Measurements from ENCODE around the gene FAM168A. TPM values are rescaled to one million over a fixed set of nuclear protein-coding genes. Genes with fewer than 3 reads are reported as not detected.

Gene FAM168A
- total RNA-seq, 1 donor from 2014 or later, result 13.0 TPM

DNA sequence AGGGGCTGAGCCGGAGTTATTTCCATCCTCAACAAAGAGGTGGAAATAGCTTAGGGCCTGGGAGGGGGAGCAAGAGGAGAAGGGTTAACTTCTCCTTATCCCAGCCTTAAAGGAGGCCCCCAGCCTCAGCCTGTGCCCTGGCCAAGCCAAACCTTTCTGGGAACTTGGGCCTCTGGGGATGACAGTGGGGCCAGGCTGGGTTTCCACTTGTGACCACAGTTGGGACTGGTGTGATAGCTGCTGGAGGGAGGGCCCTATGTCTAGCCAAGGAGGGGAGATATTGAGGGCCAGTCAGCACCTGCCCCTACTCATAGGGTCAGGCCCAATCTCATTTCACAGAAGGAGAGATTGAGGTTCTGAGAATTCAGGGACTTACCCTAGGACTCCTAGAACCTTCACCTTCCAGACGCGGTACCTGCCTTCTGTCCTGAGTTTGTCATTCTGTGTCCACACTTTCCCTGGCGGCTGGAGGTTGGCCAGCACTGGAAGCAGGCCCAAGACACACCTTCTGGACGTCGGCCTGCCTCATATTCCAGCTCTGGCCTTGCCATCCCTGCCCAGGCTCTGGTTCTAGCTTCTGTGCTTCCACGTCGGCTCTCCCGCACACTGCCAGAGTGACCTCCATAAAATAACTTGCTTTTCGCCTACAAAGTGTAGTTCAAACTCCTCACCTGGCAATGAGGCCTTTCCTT is 218.6 kb downstream of the FAM168A start:
- Histone ChIP-seq H3K36me3 (ENCODE audit: control insufficient read depth in 3 of 3, insufficient read depth in 3 of 3, low read length in 3 of 3) (no peaks in the 10 kb centered on the region), H3K9ac (ENCODE audit: low read depth in 1 of 3, low read length in 3 of 3) (peak overlapping the region in 2 of 3 donors; percentile 54 to 72), H3K27me3 (ENCODE audit: control insufficient read depth in 3 of 3, insufficient read depth in 3 of 3, low read length in 3 of 3) (no peaks in the 10 kb centered on the region), H3K4me3 (ENCODE audit: low read length in 3 of 3) (peak overlapping the region in 2 of 3 donors; percentile 15 to 35), H3K4me1 (ENCODE audit: control insufficient read depth in 3 of 3, insufficient read depth in 3 of 3, low read length in 3 of 3) (peaks cover 71 to 80% (median 76%) of the 10 kb centered on the region in 3 donors), H3K27ac (ENCODE audit: low read depth, low read length) (peak overlapping the region; percentile 74), H3K9me3 (ENCODE audit: control insufficient read depth in 3 of 3, low read length in 3 of 3) (no peaks in the 10 kb centered on the region)

DNA sequence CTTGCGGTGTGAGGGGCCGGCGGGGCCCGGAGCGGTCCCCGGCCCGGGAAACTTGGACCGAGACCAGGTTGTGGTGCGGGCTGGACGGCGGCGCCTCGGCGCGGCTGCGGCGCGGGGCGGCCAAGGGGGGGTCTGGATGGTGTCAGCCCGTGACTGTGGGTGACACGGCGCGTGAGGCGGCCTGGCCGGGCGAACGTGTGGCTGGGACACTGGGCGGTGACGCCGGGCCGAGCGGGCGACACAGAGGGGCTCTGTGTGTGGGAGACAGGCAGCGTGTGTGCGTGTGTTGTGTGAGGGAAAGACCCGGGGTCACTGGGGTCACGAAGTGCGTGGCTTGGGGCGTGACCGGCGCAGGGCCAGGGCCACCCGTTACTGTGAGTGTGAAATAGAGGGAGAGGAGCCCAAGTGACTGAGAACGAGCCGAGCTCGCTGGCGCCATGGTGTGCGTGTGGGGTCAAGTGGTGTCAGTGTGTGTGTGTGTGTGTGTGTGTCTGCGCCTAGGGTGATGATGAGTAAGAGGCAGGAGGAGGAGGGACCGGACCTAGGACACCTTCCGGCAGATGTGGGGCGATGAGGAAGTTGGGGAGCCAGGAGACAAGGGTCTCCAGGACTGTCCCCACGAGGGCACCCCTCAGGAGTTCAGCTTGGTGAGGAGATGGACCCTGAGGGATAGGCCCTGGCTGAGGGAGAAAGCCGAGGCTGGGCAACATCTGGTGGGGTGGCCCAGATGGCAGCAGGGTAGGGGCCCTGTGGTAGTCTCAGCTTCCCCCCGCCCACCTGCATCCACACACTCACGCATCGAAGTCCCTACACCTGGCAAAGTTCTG is 220.9 kb downstream of the FAM168A start:
- Histone ChIP-seq H3K27me3 (ENCODE audit: control insufficient read depth in 3 of 3, insufficient read depth in 3 of 3, low read length in 3 of 3) (no peaks in the 10 kb centered on the region), H3K9ac (ENCODE audit: low read depth in 1 of 3, low read length in 3 of 3) (peak overlapping the region; percentile 84 to 93 (median 91)), H3K27ac (ENCODE audit: low read depth, low read length) (peak overlapping the region; percentile 87), H3K36me3 (ENCODE audit: control insufficient read depth in 3 of 3, insufficient read depth in 3 of 3, low read length in 3 of 3) (no peaks in the 10 kb centered on the region), H3K4me1 (ENCODE audit: control insufficient read depth in 3 of 3, insufficient read depth in 3 of 3, low read length in 3 of 3) (peaks cover 57 to 69% (median 62%) of the 10 kb centered on the region in 3 donors), H3K4me3 (ENCODE audit: low read length in 3 of 3) (peak overlapping the region; percentile 64 to 89 (median 88)), H3K9me3 (ENCODE audit: control insufficient read depth in 3 of 3, low read length in 3 of 3) (no peaks in the 10 kb centered on the region)

DNA sequence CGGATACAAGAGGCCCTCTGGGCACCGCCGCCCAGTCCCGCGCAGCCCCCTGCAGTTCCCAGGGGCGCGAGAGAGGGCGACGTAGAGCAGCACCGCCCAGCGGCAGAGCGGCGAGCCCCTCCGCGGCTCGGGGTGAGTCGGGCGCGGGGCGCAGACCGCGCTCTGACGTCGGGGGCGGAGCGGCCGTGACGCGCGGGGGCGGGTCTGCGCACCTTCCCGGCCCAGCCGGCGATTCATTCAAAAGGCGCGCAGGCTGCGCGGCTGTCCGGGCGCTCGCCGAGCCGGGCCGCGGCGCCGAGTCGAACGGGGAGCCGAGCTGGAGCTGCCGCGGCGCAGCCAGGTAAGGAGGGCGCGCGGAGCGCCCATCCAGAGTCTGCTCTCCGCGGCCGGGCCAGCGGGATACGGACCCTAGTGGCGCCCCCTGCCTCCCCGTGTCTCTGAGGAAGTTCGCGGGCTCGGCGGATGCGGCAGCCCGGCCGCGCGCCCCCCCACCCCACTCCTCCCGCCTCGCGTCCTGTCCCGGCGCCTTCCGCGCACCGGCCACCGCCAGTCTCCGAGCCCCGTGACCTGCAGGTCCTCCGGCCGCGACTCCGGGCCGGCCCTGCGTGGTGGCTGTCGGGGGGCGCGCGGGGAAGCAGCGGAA is 221.6 kb downstream of the FAM168A start, which contains the start of gene RELT:
RELT (plus strand) TSS at position 240 of the 643 bp plus-strand sequence. CDS start 12,738 bp downstream, outside the sequence.
- Histone ChIP-seq H3K9ac (ENCODE audit: low read depth in 1 of 3, low read length in 3 of 3) (peak within 1 kb of the TSS; percentile 84 to 93 (median 91)), H3K36me3 (ENCODE audit: control insufficient read depth in 3 of 3, insufficient read depth in 3 of 3, low read length in 3 of 3) (no peaks in the 10 kb centered on the region), H3K27ac (ENCODE audit: low read depth, low read length) (peak within 1 kb of the TSS; percentile 87), H3K4me3 (ENCODE audit: low read length in 3 of 3) (peak within 1 kb of the TSS; percentile 64 to 89 (median 88)), H3K27me3 (ENCODE audit: control insufficient read depth in 3 of 3, insufficient read depth in 3 of 3, low read length in 3 of 3) (no peaks in the 10 kb centered on the region), H3K9me3 (ENCODE audit: control insufficient read depth in 3 of 3, low read length in 3 of 3) (no peaks in the 10 kb centered on the region), H3K4me1 (ENCODE audit: control insufficient read depth in 3 of 3, insufficient read depth in 3 of 3, low read length in 3 of 3) (peaks cover 51 to 63% (median 56%) of the 10 kb centered on the region in 3 donors)

DNA sequence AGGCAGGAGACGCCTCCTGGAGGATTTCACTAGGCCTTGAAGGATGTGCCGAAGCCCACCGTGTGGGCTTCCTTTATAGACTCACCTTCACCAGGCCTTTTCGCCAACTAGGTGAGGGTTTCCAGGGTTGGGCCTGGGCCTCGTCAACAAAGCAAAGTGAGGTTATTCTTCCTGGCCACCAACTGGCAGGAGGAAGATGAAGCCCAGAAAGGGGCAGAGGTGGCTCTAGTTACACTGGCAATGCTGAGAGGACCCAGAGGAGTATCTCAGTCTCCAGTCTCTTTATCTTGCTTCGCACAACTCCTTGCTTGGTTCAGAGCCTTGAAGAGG is 222.1 kb downstream of the FAM168A start:
- Histone ChIP-seq H3K9me3 (ENCODE audit: control insufficient read depth in 3 of 3, low read length in 3 of 3) (no peaks in the 10 kb centered on the region), H3K27ac (ENCODE audit: low read depth, low read length) (peak overlapping the region; percentile 87), H3K4me1 (ENCODE audit: control insufficient read depth in 3 of 3, insufficient read depth in 3 of 3, low read length in 3 of 3) (peaks cover 46 to 58% (median 51%) of the 10 kb centered on the region in 3 donors), H3K4me3 (ENCODE audit: low read length in 3 of 3) (peak overlapping the region in 1 of 3 donors; percentile 52), H3K27me3 (ENCODE audit: control insufficient read depth in 3 of 3, insufficient read depth in 3 of 3, low read length in 3 of 3) (no peaks in the 10 kb centered on the region), H3K36me3 (ENCODE audit: control insufficient read depth in 3 of 3, insufficient read depth in 3 of 3, low read length in 3 of 3) (no peaks in the 10 kb centered on the region), H3K9ac (ENCODE audit: low read depth in 1 of 3, low read length in 3 of 3) (peak overlapping the region; percentile 1 to 93 (median 2))

DNA sequence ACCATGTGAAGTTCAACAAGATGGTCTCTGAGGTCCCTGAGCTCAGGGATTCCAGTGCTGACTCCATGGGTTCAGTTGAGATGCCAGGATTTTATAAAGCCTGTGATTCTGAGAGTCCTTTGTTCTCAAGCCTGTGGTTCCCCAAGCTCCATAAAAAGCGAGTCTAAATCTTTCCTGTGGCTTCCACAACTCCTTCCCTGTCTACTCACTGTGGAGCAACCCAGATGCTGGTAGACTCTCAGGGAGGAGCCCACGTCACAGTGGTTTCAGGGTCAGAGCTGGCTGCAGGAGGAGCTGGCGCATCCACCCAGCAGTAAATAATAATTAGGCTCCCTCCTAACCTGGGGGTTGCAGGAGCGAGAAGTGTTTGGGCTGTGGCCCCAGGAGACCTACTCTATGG is 223.8 kb downstream of the FAM168A start:
- no peaks in the 10 kb centered on the region for H3K27me3 ChIP-seq (ENCODE audit: control insufficient read depth in 3 of 3, insufficient read depth in 3 of 3, low read length in 3 of 3)
- H3K4me3 ChIP-seq (ENCODE audit: low read length in 3 of 3), result no peak overlapping the region
- H3K27ac ChIP-seq (ENCODE audit: low read depth, low read length), result no peak overlapping the region
- H3K4me1 ChIP-seq (ENCODE audit: control insufficient read depth in 3 of 3, insufficient read depth in 3 of 3, low read length in 3 of 3), result peaks cover 30 to 42% (median 35%) of the 10 kb centered on the region in 3 donors
- H3K9ac ChIP-seq (ENCODE audit: low read depth in 1 of 3, low read length in 3 of 3), result no peak overlapping the region
- H3K36me3 ChIP-seq (ENCODE audit: control insufficient read depth in 3 of 3, insufficient read depth in 3 of 3, low read length in 3 of 3), result no peaks in the 10 kb centered on the region
- H3K9me3 ChIP-seq (ENCODE audit: control insufficient read depth in 3 of 3, low read length in 3 of 3), result no peaks in the 10 kb centered on the region

DNA sequence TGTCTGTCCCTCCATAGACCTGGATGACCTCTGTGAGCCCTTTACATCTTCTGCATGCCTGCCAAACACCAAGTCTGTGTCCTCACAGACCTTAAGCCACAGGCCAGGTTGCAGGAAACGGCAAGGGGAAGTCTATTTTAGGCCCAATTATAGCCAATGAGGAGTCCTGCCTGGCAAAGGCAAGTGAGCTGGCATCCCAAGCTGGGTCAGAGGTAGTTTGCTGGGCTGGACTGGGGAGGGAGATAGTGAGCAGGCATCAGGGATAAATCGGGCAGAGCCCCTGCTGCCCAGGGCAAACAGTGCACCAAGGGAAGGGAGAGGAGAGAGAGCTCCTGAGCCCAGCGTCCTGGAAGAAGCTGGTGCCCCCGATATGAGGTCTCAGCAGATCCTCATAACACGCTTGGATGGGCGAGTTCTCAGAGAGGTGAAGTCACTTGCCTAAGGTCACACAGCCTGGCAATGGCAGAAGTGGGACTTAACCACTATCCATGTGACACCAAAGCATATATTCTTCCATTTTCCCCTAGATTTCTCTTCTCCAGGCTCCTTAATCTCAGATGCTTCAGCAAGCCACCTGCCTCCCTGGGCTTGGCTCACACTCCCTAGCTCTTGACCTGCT is 225.4 kb downstream of the FAM168A start:
- Histone ChIP-seq H3K9ac (ENCODE audit: low read depth in 1 of 3, low read length in 3 of 3) (peak overlapping the region in 1 of 3 donors; percentile 55), H3K27ac (ENCODE audit: low read depth, low read length) (no peak overlapping the region), H3K4me1 (ENCODE audit: control insufficient read depth in 3 of 3, insufficient read depth in 3 of 3, low read length in 3 of 3) (peaks cover 18 to 27% (median 19%) of the 10 kb centered on the region in 3 donors), H3K4me3 (ENCODE audit: low read length in 3 of 3) (no peak overlapping the region), H3K9me3 (ENCODE audit: control insufficient read depth in 3 of 3, low read length in 3 of 3) (no peaks in the 10 kb centered on the region), H3K27me3 (ENCODE audit: control insufficient read depth in 3 of 3, insufficient read depth in 3 of 3, low read length in 3 of 3) (no peaks in the 10 kb centered on the region), H3K36me3 (ENCODE audit: control insufficient read depth in 3 of 3, insufficient read depth in 3 of 3, low read length in 3 of 3) (no peaks in the 10 kb centered on the region)

DNA sequence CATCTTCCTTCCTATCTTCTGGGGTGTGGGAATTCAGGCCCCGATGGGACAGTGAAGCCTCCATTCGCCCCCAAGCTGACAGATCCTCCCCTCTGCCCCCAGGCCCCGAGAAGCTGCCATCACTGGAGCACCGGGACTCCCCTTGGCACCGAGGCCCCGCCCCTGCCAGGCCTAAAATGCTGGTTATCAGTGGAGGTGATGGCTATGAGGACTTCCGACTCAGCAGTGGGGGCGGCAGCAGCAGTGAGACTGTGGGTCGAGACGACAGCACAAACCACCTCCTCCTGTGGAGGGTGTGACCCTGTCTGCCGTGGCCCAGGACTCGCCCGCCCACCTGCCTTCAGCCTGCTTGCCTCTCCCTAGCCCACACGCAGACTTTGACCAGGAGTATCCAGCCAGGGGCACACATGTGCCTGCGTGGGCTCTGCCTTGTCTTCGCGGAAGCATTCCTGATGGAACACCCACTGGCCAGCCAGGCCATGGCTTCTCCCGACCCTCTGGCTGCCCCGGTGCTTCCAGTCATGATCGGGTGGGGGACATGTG is 230.4 kb downstream of the FAM168A start:
- no peaks in the 10 kb centered on the region for H3K27me3 ChIP-seq (ENCODE audit: control insufficient read depth in 3 of 3, insufficient read depth in 3 of 3, low read length in 3 of 3)
- peaks cover 9 to 34% (median 20%) of the 10 kb centered on the region in 3 donors for H3K36me3 ChIP-seq (ENCODE audit: control insufficient read depth in 3 of 3, insufficient read depth in 3 of 3, low read length in 3 of 3)
- H3K4me1 ChIP-seq (ENCODE audit: control insufficient read depth in 3 of 3, insufficient read depth in 3 of 3, low read length in 3 of 3), result peaks cover 6 to 9% (median 7%) of the 10 kb centered on the region in 3 donors
- no peak overlapping the region for H3K9ac ChIP-seq (ENCODE audit: low read depth in 1 of 3, low read length in 3 of 3)
- no peak overlapping the region for H3K27ac ChIP-seq (ENCODE audit: low read depth, low read length)
- H3K4me3 ChIP-seq (ENCODE audit: low read length in 3 of 3), result no peak overlapping the region
- no peaks in the 10 kb centered on the region for H3K9me3 ChIP-seq (ENCODE audit: control insufficient read depth in 3 of 3, low read length in 3 of 3)

DNA sequence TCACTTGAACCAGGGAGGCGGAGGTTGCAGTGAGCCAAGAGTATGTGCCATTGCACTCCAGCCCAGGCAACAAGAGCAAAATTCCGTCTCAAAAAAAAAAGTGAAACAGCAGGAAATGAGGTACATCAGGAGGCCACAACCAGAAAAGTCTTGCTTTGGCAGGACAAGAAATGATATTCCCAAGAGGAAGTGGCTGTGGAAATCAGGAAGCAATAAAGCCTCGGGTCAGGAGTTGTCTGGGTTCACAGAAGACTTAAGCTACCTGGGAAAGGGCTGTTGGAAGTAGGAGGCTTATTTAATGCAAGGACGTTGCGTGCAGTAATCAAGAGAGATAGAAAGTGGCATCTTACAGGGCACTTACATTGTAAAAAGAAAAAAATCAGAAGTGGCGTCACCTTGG is 231.0 kb downstream of the FAM168A start:
- no peak overlapping the region for H3K27ac ChIP-seq (ENCODE audit: low read depth, low read length)
- H3K9me3 ChIP-seq (ENCODE audit: control insufficient read depth in 3 of 3, low read length in 3 of 3), result no peaks in the 10 kb centered on the region
- H3K27me3 ChIP-seq (ENCODE audit: control insufficient read depth in 3 of 3, insufficient read depth in 3 of 3, low read length in 3 of 3), result no peaks in the 10 kb centered on the region
- H3K4me1 ChIP-seq (ENCODE audit: control insufficient read depth in 3 of 3, insufficient read depth in 3 of 3, low read length in 3 of 3), result peaks cover under 1 to 3% (median under 1%) of the 10 kb centered on the region in 3 donors
- peaks cover 9 to 36% (median 20%) of the 10 kb centered on the region in 3 donors for H3K36me3 ChIP-seq (ENCODE audit: control insufficient read depth in 3 of 3, insufficient read depth in 3 of 3, low read length in 3 of 3)
- no peak overlapping the region for H3K9ac ChIP-seq (ENCODE audit: low read depth in 1 of 3, low read length in 3 of 3)
- no peak overlapping the region for H3K4me3 ChIP-seq (ENCODE audit: low read length in 3 of 3)

DNA sequence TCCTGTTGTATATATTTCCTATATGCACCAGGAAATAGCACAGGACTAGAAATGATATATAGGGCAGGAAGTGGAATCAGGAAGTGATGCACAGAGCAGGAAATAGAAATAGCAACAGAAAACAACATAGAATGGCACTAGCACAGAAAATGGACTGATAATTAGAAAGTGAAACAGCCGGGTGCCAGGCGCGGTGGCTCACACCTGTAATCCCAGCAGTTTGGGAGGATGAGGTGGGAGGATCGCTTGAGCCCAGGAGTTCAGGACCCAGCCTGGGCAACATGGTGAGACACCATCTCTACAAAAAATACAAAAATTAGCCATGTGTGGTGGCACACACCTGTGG is 231.7 kb downstream of the FAM168A start:
- no peaks in the 10 kb centered on the region for H3K27me3 ChIP-seq (ENCODE audit: control insufficient read depth in 3 of 3, insufficient read depth in 3 of 3, low read length in 3 of 3)
- H3K4me1 ChIP-seq (ENCODE audit: control insufficient read depth in 3 of 3, insufficient read depth in 3 of 3, low read length in 3 of 3), result peaks cover 0 to 2% (median 0%) of the 10 kb centered on the region in 3 donors
- peaks cover 9 to 38% (median 24%) of the 10 kb centered on the region in 3 donors for H3K36me3 ChIP-seq (ENCODE audit: control insufficient read depth in 3 of 3, insufficient read depth in 3 of 3, low read length in 3 of 3)
- H3K9me3 ChIP-seq (ENCODE audit: control insufficient read depth in 3 of 3, low read length in 3 of 3), result no peaks in the 10 kb centered on the region
- no peak overlapping the region for H3K27ac ChIP-seq (ENCODE audit: low read depth, low read length)
- H3K9ac ChIP-seq (ENCODE audit: low read depth in 1 of 3, low read length in 3 of 3), result no peak overlapping the region
- no peak overlapping the region for H3K4me3 ChIP-seq (ENCODE audit: low read length in 3 of 3)
